Measurements from ENCODE around the gene ACP2. TPM values are rescaled to one million over a fixed set of nuclear protein-coding genes. Genes with fewer than 3 reads are reported as not detected.
A peak's percentile ranks its signal among the peaks of the same experiment; 100 is the strongest.

Gene ACP2
- polyA plus RNA-seq, 3 donors, result 13.1 to 25.3 (median 20.5) TPM

DNA sequence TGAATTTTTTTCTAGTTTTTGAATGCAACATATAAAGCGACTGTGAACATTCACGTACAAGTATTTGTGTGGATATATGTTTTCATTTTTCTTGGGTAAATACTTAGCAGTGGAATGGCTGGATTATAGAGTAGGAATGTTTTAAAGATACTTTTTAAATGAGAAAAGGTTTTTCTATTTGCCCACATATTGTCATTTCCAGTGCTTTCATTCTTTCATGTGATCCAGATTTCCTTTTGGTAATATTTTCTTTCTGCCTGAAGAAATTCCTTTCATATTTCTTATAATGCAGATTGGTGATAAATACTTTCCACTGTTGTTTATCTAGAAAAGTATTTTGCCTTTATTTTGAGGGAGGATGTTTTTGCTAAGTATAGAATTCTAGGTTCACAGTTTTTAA, 25.9 kb downstream of the ACP2 start:
- no CpG with 5 or more reads among the region's 2 CpGs for WGBS (ENCODE audit: insufficient coverage)
- intact Hi-C loops (cut with micrococcal nuclease), result no loop called here
- Histone ChIP-seq H3K4me1 (ENCODE audit: control insufficient read depth in 1 of 2, insufficient read depth in 2 of 2, low read length in 2 of 2) (peaks cover 20 to 21% of the 10 kb centered on the region in 2 donors), H3K9ac (ENCODE audit: insufficient read depth, low read length, poor library complexity, severe bottlenecking) (no peak overlapping the region), H3K36me3 (replicated peaks in 1 of 2; ENCODE audit: control insufficient read depth in 1 of 2, insufficient read depth in 2 of 2, low read length in 2 of 2) (peaks cover 0 to 21% of the 10 kb centered on the region in 2 donors), H3K27me3 (ENCODE audit: control insufficient read depth in 2 of 2, insufficient read depth in 2 of 2, low read length in 2 of 2) (no peaks in the 10 kb centered on the region), H4K20me1 (ENCODE audit: insufficient read depth, low read length) (no peaks in the 10 kb centered on the region), H3K4me3 (replicated peaks in 1 of 3; ENCODE audit: low read depth in 2 of 3, low read length in 3 of 3) (no peak overlapping the region), H3K9me3 (replicated peaks in 1 of 2; ENCODE audit: control insufficient read depth in 1 of 2, insufficient read depth in 1 of 2, low read length in 2 of 2) (no peaks in the 10 kb centered on the region), H2AFZ (ENCODE audit: insufficient read depth, low read depth, low read length, poor library complexity, severe bottlenecking) (no peak overlapping the region), H3K79me2 (ENCODE audit: insufficient read depth, low read length) (peaks cover 36% of the 10 kb centered on the region), H3K4me2 (replicated peaks; ENCODE audit: extremely low read depth, low read length, poor library complexity, severe bottlenecking) (no peak overlapping the region), H3K27ac (ENCODE audit: low read depth in 1 of 2, low read length in 2 of 2) (no peak overlapping the region)
- H3K36me3 Mint-ChIP-seq, result peaks cover 26 to 58% of the 10 kb centered on the region in 2 donors
- no peak for TF ChIP-seq CTCF (IDR thresholded peaks at IDR 0.05)
- no peak for DNase-seq
- peaks cover 39% of the 10 kb centered on the region for H3K4me1 Mint-ChIP-seq
- no peaks in the 10 kb centered on the region for H3K9me3 Mint-ChIP-seq
- no peaks in the 10 kb centered on the region for H3K27me3 Mint-ChIP-seq (ENCODE audit: low read depth in 3 of 3)
- no peak overlapping the region for H3K27ac Mint-ChIP-seq
- H3K4me3 Mint-ChIP-seq, result no peak overlapping the region

DNA sequence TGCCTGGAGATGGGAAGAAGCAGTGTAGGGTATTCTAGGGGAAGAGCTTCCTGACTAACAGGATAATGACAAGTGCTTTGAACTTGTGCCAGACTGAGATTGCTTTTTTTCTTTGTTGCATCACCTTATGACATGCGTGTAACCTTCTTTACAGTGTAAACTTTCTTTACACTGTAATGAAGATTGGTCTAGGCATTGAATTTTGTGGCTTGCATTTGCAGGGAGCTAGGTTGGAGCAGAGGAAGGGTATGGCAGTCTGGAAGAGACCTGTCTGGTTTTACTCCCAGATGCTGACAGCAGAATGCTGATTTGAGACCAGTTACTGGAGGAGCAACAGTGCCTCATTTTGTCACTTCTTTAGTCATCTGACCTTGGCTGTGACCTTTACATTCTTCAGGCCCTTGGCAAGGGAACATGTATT, 28.2 kb downstream of the ACP2 start:
- H3K9me3 ChIP-seq (replicated peaks in 1 of 2; ENCODE audit: control insufficient read depth in 1 of 2, insufficient read depth in 1 of 2, low read length in 2 of 2), result no peaks in the 10 kb centered on the region
- H3K4me3 Mint-ChIP-seq, result no peak overlapping the region
- H3K27me3 Mint-ChIP-seq (ENCODE audit: low read depth in 3 of 3), result no peaks in the 10 kb centered on the region
- no CpG with 5 or more reads among the region's 1 CpG for WGBS (ENCODE audit: insufficient coverage)
- peaks cover 24% of the 10 kb centered on the region in 2 donors for H3K4me1 ChIP-seq (ENCODE audit: control insufficient read depth in 1 of 2, insufficient read depth in 2 of 2, low read length in 2 of 2)
- DNase-seq, result no peak
- H4K20me1 ChIP-seq (ENCODE audit: insufficient read depth, low read length), result no peaks in the 10 kb centered on the region
- peaks cover 42% of the 10 kb centered on the region for H3K4me1 Mint-ChIP-seq
- no peaks in the 10 kb centered on the region for H3K9me3 Mint-ChIP-seq
- H3K4me2 ChIP-seq (replicated peaks; ENCODE audit: extremely low read depth, low read length, poor library complexity, severe bottlenecking), result no peak overlapping the region
- intact Hi-C loops (cut with micrococcal nuclease), result no loop called here
- H3K36me3 ChIP-seq (replicated peaks in 1 of 2; ENCODE audit: control insufficient read depth in 1 of 2, insufficient read depth in 2 of 2, low read length in 2 of 2), result peaks cover 0 to 21% of the 10 kb centered on the region in 2 donors
- no peak overlapping the region for H2AFZ ChIP-seq (ENCODE audit: insufficient read depth, low read depth, low read length, poor library complexity, severe bottlenecking)
- H3K27me3 ChIP-seq (ENCODE audit: control insufficient read depth in 2 of 2, insufficient read depth in 2 of 2, low read length in 2 of 2), result no peaks in the 10 kb centered on the region
- H3K4me3 ChIP-seq (replicated peaks in 1 of 3; ENCODE audit: low read depth in 2 of 3, low read length in 3 of 3), result no peak overlapping the region
- peaks cover 24 to 47% of the 10 kb centered on the region in 2 donors for H3K36me3 Mint-ChIP-seq
- no peak overlapping the region for H3K9ac ChIP-seq (ENCODE audit: insufficient read depth, low read length, poor library complexity, severe bottlenecking)
- H3K79me2 ChIP-seq (ENCODE audit: insufficient read depth, low read length), result peaks cover 56% of the 10 kb centered on the region
- peak overlapping the region in 1 of 2 donors; percentile 43 for H3K27ac ChIP-seq (ENCODE audit: low read depth in 1 of 2, low read length in 2 of 2)
- no peak for TF ChIP-seq CTCF (IDR thresholded peaks at IDR 0.05)
- H3K27ac Mint-ChIP-seq, result peak overlapping the region in 5 of 7 donors; percentile 1 to 52 (median 21)
